ENCODE results near the gene YJU2. TPM values are rescaled to one million over a fixed set of nuclear protein-coding genes. Genes with fewer than 3 reads are reported as not detected.

Gene YJU2
- total and polyA plus RNA-seq, 7 experiments from 2014 or later: 24.4 to 44.7 (median 31.9) TPM

DNA sequence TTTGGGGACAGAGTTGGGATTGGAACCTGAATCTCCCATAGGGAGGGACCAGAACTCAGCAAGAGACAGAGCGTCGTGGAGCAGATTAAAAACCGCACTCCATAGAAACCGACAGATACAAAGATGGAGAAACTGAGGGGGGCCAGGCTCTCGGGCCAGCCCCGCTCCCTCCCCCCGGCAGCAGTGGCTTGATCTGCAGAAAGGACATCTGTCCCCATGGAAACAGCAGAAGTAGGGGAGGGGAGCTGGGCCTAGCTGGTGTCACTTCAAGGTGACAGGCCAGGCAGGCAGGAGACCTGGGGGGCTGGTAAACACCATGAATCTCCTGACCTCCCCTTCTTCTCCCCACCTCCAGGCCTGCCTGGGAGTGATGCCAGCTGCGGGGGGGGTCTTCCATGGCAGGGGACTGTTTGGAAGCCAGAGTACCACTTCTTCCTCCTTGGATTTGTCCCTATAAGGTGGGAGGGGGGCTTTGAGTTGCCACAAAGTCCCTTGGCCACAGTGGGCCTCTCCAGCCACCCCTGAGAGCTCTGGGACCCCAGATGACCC is 44.4 kb downstream of the YJU2 start:
- no peaks in the 10 kb centered on the region for H3K4me1 Mint-ChIP-seq
- no peaks in the 10 kb centered on the region for H3K27me3 Mint-ChIP-seq
- H3K27ac Mint-ChIP-seq: no peak overlapping the region
- no peaks in the 10 kb centered on the region for H3K4me1 ChIP-seq (ENCODE audit: control insufficient read depth in 2 of 2, insufficient read depth in 2 of 2, low read length in 2 of 2)
- H3K27ac ChIP-seq (ENCODE audit: low read depth, low read length): no peak overlapping the region
- H3K4me3 ChIP-seq (ENCODE audit: low read length): no peak overlapping the region
- ChIA-PET POLR2A (interaction anchor here (1.4 kb wide), 1 partner anchor 47 kb away, joined by 4 read pairs; the partner anchor contains the start of gene STAP2), CTCF (no interaction called here)
- DNase-seq (no peak), ATAC-seq (no peak)
- intact Hi-C loops (cut with micrococcal nuclease): no loop called here
- H3K9me3 ChIP-seq (ENCODE audit: control insufficient read depth in 2 of 3, low read length in 3 of 3): no peaks in the 10 kb centered on the region
- peaks cover 0 to 1% (median 0%) of the 10 kb centered on the region in 11 donors for H3K9me3 Mint-ChIP-seq
- no peak overlapping the region for H3K4me3 Mint-ChIP-seq
- H3K27me3 ChIP-seq (ENCODE audit: control insufficient read depth in 2 of 2, insufficient read depth in 2 of 2, low read length in 2 of 2): no peaks in the 10 kb centered on the region
- H3K36me3 ChIP-seq (ENCODE audit: control insufficient read depth in 2 of 3, insufficient read depth in 3 of 3, low read length in 3 of 3): peaks cover 0 to 30% (median 0%) of the 10 kb centered on the region in 3 experiments
- peaks cover 0 to 13% (median 0%) of the 10 kb centered on the region in 5 donors for H3K36me3 Mint-ChIP-seq

GRCh38 chr19:4292515-4292914 is 45.6 kb downstream of the YJU2 start:
- Histone ChIP-seq H3K27ac (ENCODE audit: low read depth, low read length) (no peak overlapping the region), H3K4me3 (ENCODE audit: low read length) (no peak overlapping the region), H3K36me3 (ENCODE audit: control insufficient read depth in 2 of 3, insufficient read depth in 3 of 3, low read length in 3 of 3) (peaks cover 0 to 37% (median 0%) of the 10 kb centered on the region in 3 experiments), H3K4me1 (ENCODE audit: control insufficient read depth in 2 of 2, insufficient read depth in 2 of 2, low read length in 2 of 2) (no peaks in the 10 kb centered on the region), H3K9me3 (ENCODE audit: control insufficient read depth in 2 of 3, low read length in 3 of 3) (no peaks in the 10 kb centered on the region), H3K27me3 (ENCODE audit: control insufficient read depth in 2 of 2, insufficient read depth in 2 of 2, low read length in 2 of 2) (no peaks in the 10 kb centered on the region)
- CTCF ChIA-PET: interaction anchor here (0.9 kb wide), 1 partner anchor 60 kb away, joined by 4 read pairs; no protein-coding TSS in a partner anchor
- DNase-seq: no peak
- intact Hi-C loops (cut with micrococcal nuclease): no loop called here
- Mint-ChIP-seq H3K36me3 (peaks cover 0 to 16% (median 0%) of the 10 kb centered on the region in 5 donors), H3K9me3 (peaks cover 0 to 1% (median 0%) of the 10 kb centered on the region in 11 donors), H3K4me3 (no peak overlapping the region), H3K4me1 (peaks cover 0 to 9% (median 0%) of the 10 kb centered on the region in 7 donors), H3K27ac (no peak overlapping the region), H3K27me3 (no peaks in the 10 kb centered on the region)
- ATAC-seq: no peak
- POLR2A ChIA-PET: interaction anchor here (1.4 kb wide), 1 partner anchor 46 kb away, joined by 4 read pairs; the partner anchor contains the start of gene STAP2

GRCh38 chr19:4294389-4294788 is 47.5 kb downstream of the YJU2 start:
- H3K27ac Mint-ChIP-seq: no peak overlapping the region
- ATAC-seq (no peak), DNase-seq (no peak)
- H3K4me1 Mint-ChIP-seq: peaks cover 2 to 28% (median 6%) of the 10 kb centered on the region in 7 donors
- H3K4me1 ChIP-seq (ENCODE audit: control insufficient read depth in 2 of 2, insufficient read depth in 2 of 2, low read length in 2 of 2): no peaks in the 10 kb centered on the region
- POLR2A ChIA-PET: no interaction called here
- no peak overlapping the region for H3K4me3 Mint-ChIP-seq
- H3K27me3 Mint-ChIP-seq: no peaks in the 10 kb centered on the region
- peaks cover 0 to 1% (median 0%) of the 10 kb centered on the region in 11 donors for H3K9me3 Mint-ChIP-seq
- no peak overlapping the region for H3K27ac ChIP-seq (ENCODE audit: low read depth, low read length)
- intact Hi-C loops (cut with micrococcal nuclease): no loop called here
- H3K9me3 ChIP-seq (ENCODE audit: control insufficient read depth in 2 of 3, low read length in 3 of 3): no peaks in the 10 kb centered on the region
- no peak overlapping the region for H3K4me3 ChIP-seq (ENCODE audit: low read length)
- H3K36me3 ChIP-seq (ENCODE audit: control insufficient read depth in 2 of 3, insufficient read depth in 3 of 3, low read length in 3 of 3): peaks cover 0 to 46% (median 0%) of the 10 kb centered on the region in 3 experiments
- CTCF ChIA-PET: interaction anchor here (1.5 kb wide), 1 partner anchor 26 kb away, joined by 3 read pairs; no protein-coding TSS in a partner anchor
- peaks cover 0 to 12% (median 2%) of the 10 kb centered on the region in 5 donors for H3K36me3 Mint-ChIP-seq
- H3K27me3 ChIP-seq (ENCODE audit: control insufficient read depth in 2 of 2, insufficient read depth in 2 of 2, low read length in 2 of 2): no peaks in the 10 kb centered on the region

GRCh38 chr19:4295972-4296771 is 49.3 kb downstream of the YJU2 start:
- H3K9me3 Mint-ChIP-seq: peaks cover 0 to 1% (median 0%) of the 10 kb centered on the region in 11 donors
- no peak overlapping the region for H3K4me3 Mint-ChIP-seq
- intact Hi-C loops (cut with micrococcal nuclease): no loop called here
- Histone ChIP-seq H3K4me1 (ENCODE audit: control insufficient read depth in 2 of 2, insufficient read depth in 2 of 2, low read length in 2 of 2) (peaks cover 0 to 9% of the 10 kb centered on the region in 2 donors), H3K27me3 (ENCODE audit: control insufficient read depth in 2 of 2, insufficient read depth in 2 of 2, low read length in 2 of 2) (no peaks in the 10 kb centered on the region), H3K4me3 (ENCODE audit: low read length) (no peak overlapping the region), H3K27ac (ENCODE audit: low read depth, low read length) (no peak overlapping the region), H3K9me3 (ENCODE audit: control insufficient read depth in 2 of 3, low read length in 3 of 3) (no peaks in the 10 kb centered on the region), H3K36me3 (ENCODE audit: control insufficient read depth in 2 of 3, insufficient read depth in 3 of 3, low read length in 3 of 3) (peaks cover 0 to 46% (median 0%) of the 10 kb centered on the region in 3 experiments)
- peaks cover 7 to 39% (median 14%) of the 10 kb centered on the region in 7 donors for H3K4me1 Mint-ChIP-seq
- H3K27me3 Mint-ChIP-seq: no peaks in the 10 kb centered on the region
- DNase-seq (no peak), ATAC-seq (peak; percentile 29)
- CTCF ChIA-PET: interaction anchor here (1.1 kb wide), 1 partner anchor 21 kb away, joined by 4 read pairs; no protein-coding TSS in a partner anchor
- H3K27ac Mint-ChIP-seq: peak overlapping the region in 2 of 9 donors; percentile 36 to 53
- H3K36me3 Mint-ChIP-seq: peaks cover 0 to 16% (median under 1%) of the 10 kb centered on the region in 5 donors
- POLR2A ChIA-PET: interaction anchor here (0.6 to 1.6 kb wide), 4 partner anchors 18 to 126 kb away, joined by 3 to 7 read pairs (median 4); partner anchors contain the start of genes MPND and YJU2

DNA sequence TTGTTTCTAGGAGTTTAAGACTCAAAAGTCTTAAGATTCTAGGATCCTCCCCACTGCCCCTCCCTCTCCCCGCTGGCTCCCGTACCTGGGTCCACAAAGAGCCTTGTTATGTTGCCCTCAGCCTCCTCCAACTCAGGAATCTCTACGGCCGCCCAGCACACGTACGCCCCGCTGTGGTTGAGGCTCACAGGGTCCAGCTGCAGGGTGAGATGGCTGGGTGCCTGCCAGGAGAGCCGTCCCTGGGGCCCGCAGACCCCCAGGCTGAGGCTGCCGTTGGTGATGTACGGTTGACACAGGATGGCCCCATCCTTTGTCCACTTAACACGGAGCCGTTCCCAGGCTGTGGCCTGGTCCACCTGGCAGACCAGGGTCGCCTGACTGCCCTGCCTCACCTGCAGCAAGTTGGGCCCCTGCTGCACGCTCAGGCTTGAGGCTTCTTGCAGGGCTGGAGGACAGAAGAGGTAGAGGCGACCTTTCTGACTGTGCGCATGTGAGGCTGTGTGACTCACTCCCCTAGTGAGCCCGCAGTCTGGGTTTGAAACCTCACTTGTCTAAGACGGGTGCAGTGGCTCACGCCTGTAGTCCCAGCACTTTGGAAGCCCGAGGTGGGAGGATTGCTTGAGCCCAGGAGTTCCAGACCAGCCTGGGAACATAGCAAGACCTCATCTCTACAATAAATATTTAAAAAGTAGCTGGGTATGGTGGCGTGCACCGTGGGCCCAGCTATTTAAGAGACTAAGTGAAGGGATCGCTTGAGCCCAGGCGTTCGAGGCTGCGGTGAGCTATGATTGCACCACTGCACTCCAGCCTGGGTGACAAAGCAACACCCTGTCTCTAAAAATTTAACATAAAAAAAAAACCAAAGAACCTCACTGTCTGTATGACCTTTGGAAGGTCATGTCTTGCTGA is 51.3 kb downstream of the YJU2 start:
- ATAC-seq: no peak

More for the DNA sequence above, 51.3 kb downstream of the YJU2 start:
- Mint-ChIP-seq H3K27ac (peak overlapping the region in 8 of 9 donors; percentile 29 to 92 (median 79)), H3K36me3 (peaks cover 0 to 16% (median 0%) of the 10 kb centered on the region in 5 donors), H3K4me3 (peak overlapping the region in 6 of 10 donors; percentile 25 to 59 (median 38)), H3K4me1 (peaks cover 13 to 57% (median 29%) of the 10 kb centered on the region in 7 donors), H3K27me3 (no peaks in the 10 kb centered on the region), H3K9me3 (peaks cover 0 to 1% (median 0%) of the 10 kb centered on the region in 11 donors)
- Histone ChIP-seq H3K4me3 (ENCODE audit: low read length) (no peak overlapping the region), H3K9me3 (ENCODE audit: control insufficient read depth in 2 of 3, low read length in 3 of 3) (no peaks in the 10 kb centered on the region), H3K27me3 (ENCODE audit: control insufficient read depth in 2 of 2, insufficient read depth in 2 of 2, low read length in 2 of 2) (no peaks in the 10 kb centered on the region), H3K4me1 (ENCODE audit: control insufficient read depth in 2 of 2, insufficient read depth in 2 of 2, low read length in 2 of 2) (peaks cover 0 to 15% of the 10 kb centered on the region in 2 donors), H3K36me3 (ENCODE audit: control insufficient read depth in 2 of 3, insufficient read depth in 3 of 3, low read length in 3 of 3) (peaks cover 0 to 39% (median 0%) of the 10 kb centered on the region in 3 experiments), H3K27ac (ENCODE audit: low read depth, low read length) (no peak overlapping the region)
- ChIA-PET POLR2A (interaction anchor here (0.5 kb wide), 1 partner anchor 28 kb away, joined by 3 read pairs; no protein-coding TSS in a partner anchor), CTCF (interaction anchor here (0.6 kb wide), 1 partner anchor 48 kb away, joined by 3 read pairs; no protein-coding TSS in a partner anchor)
- intact Hi-C loops (cut with micrococcal nuclease): no loop called here
- DNase-seq: no peak
